Astrocyte of the cerebellum (primary cell): ENCODE results near the gene LUC7L3.

Experiments
- DNase-seq: peaks from one replicate; pipeline ENCODE4 v3.0.0-alpha.2; 2011; ENCODE audit warnings: low read depth
- H3K4me3 ChIP-seq: 2 replicates; pipeline ENCODE4 v1.5.1; 2011; ENCODE audit warnings: mild to moderate bottlenecking, low read depth, low read length, moderate library complexity
- in situ Hi-C: cut with HindIII; loops from 2 replicates; pipeline ENCODE4 v1.10.0; 2017; ENCODE audit warnings: low sequenced_read_pairs
- TF ChIP-seq, protein P1 (sequence below): IDR thresholded peaks from 2 replicates; pipeline ENCODE4 v1.5.1; 2012; ENCODE audit warnings: low read length, low read depth, moderate library complexity, mild to moderate bottlenecking; ENCODE audit errors: missing control alignments

Gene LUC7L3

DNA sequence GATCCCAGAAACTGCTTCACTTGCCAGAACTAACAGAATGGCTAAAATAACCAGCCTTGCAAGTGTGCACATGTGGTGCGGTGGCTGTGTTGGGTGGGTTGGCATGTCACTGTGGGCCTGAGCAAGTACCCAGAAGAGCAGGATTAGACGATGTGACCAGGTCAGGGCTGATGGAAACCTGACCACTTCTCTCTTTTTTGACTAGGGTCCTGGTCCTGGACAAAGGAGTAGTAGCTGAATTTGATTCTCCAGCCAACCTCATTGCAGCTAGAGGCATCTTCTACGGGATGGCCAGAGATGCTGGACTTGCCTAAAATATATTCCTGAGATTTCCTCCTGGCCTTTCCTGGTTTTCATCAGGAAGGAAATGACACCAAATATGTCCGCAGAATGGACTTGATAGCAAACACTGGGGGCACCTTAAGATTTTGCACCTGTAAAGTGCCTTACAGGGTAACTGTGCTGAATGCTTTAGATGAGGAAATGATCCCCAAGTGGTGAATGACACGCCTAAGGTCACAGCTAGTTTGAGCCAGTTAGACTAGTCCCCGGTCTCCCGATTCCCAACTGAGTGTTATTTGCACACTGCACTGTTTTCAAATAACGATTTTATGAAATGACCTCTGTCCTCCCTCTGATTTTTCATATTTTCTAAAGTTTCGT lies 28.4 kb upstream of the LUC7L3 start:
- TF ChIP-seq, protein P1, sequence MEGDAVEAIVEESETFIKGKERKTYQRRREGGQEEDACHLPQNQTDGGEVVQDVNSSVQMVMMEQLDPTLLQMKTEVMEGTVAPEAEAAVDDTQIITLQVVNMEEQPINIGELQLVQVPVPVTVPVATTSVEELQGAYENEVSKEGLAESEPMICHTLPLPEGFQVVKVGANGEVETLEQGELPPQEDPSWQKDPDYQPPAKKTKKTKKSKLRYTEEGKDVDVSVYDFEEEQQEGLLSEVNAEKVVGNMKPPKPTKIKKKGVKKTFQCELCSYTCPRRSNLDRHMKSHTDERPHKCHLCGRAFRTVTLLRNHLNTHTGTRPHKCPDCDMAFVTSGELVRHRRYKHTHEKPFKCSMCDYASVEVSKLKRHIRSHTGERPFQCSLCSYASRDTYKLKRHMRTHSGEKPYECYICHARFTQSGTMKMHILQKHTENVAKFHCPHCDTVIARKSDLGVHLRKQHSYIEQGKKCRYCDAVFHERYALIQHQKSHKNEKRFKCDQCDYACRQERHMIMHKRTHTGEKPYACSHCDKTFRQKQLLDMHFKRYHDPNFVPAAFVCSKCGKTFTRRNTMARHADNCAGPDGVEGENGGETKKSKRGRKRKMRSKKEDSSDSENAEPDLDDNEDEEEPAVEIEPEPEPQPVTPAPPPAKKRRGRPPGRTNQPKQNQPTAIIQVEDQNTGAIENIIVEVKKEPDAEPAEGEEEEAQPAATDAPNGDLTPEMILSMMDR, result no peak
- no peak for DNase-seq
- in situ Hi-C loops, result loop anchor here (5.0 kb wide), 1 partner anchor 64 kb away; no protein-coding TSS in a partner anchor
- H3K4me3 ChIP-seq, result no peak overlapping the region

DNA sequence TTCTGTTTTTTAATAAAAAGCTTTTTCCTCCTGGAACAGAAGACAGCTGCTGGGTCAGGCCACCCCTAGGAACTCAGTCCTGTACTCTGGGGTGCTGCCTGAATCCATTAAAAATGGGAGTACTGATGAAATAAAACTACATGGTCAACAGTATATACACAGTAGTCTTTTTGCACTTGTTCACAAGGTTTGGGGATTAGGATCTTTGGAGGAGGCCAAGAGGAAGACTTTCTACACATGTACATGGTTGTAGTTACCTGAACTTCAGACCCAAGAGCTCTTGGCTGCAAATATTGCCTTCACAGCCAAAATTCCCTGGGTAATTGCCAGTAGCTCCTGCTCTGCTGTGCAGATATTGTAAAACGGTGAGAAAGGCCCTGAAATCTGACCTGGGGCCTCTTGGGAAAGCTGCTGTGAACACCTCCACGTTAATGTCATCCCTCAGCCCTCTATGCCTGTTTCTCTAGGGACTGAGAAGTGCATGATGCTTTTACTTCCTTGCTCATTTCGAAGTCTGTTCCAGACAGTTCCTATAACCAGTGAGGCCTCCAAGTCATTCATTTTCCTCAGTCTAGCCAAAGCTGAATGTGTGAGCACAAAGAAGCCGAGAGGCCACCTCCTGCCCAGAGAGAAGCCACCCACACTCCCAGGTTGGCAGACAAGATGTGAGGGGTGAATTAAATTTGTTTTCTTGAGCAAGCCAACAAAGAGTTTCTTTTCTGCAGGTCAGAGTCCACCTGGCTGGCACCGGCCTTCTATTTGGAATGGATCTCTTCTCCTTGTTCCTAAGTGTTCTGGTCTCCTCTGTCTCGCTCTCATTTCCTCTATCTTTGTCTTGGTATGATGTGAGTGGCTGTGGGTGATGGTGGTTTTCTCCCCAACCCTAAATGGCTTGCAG lies 27.6 kb upstream of the LUC7L3 start:
- in situ Hi-C loops, result loop anchor here (5.0 kb wide), 1 partner anchor 64 kb away; no protein-coding TSS in a partner anchor
- TF ChIP-seq, protein P1, result no peak
- no peak overlapping the region for H3K4me3 ChIP-seq
- DNase-seq, result no peak

DNA sequence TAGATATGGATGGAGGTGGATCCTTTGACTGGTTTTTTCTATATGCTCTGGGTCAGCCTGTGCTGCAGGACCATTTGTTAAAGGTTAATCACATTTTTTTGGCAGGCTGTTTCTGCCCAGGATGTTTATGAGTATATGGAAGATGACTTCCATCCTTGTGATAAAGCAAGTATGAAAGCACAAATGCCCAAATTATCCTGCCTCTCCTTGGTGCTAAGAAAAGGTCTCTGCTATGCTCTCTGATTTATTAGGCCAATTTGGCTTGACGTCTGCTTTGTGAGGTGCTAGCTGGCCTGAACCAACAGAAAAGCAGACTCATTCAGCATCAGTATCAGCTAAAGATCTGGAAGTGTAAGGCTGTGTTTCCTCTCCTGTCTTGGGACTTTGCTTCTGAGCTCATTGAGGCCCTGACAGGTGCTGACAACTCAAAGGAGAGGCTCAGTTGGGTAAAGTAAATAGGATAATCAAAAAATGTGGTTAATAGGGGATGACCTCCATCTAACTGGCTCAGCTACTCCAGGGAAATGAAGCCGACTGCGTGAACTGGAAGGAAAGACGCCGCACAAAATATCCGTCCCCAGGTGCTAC lies 26.9 kb upstream of the LUC7L3 start:
- H3K4me3 ChIP-seq, result no peak overlapping the region
- in situ Hi-C loops, result loop anchor here (5.0 kb wide), 1 partner anchor 65 kb away; no protein-coding TSS in a partner anchor
- TF ChIP-seq, protein P1, result no peak
- no peak for DNase-seq

DNA sequence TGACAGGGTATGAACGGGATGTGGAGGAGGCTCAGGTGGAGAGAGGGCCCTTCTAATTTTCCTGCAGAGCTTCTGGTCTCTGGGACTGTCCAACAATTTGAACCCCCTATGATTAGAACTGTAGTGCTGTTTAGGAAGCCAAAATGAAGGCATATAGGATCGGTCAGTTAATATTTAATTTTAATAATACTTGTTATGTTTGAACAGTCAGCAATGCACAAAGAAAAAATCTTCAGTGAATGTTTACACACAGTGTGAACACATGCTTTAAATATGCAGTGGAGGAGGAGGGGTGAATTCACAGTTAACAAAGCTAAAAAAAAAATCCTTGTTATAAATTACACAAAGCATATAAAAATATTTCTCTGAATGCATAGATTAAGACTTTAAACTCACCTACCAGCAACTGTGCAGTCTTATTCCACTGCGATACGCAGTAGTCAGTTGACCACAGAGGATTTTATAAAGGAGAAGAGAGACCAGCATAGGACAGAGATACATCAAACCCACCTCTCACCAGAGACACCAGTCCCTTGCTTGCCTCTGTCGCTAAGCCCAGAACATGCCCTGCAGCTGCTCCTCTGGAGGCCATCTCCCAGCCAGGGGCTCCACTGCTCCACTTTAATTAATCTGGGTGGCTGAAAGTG lies 26.2 kb upstream of the LUC7L3 start:
- no peak for DNase-seq
- in situ Hi-C loops, result loop anchor here (5.0 kb wide), 1 partner anchor 66 kb away; no protein-coding TSS in a partner anchor
- H3K4me3 ChIP-seq, result no peak overlapping the region
- TF ChIP-seq, protein P1, result no peak

DNA sequence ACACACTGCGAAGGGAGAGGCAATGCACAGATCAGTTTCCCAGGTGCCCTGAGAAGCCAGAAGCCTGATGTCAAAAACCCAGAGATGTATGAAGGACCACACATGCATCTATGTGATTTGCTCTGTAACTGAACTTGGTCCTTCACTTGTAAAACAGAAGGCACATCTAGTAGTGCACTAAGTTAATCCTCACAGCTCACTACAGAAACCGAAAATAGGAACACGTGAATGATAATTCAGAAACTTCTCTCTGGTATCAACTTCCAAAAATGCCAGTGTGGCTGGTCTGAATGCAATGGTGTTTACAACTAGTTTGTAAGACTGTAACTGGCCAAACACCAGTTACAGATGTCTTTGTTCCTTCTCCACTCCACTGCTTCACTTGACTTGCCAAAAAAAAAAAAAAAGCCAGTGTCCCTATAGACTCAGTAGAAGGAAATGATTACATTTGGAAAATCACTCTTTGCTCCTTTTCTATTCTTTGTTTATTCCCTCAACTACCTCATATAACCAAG lies 23.0 kb upstream of the LUC7L3 start:
- in situ Hi-C loops, result no loop called here
- TF ChIP-seq, protein P1, result no peak
- DNase-seq, result no peak
- H3K4me3 ChIP-seq, result no peak overlapping the region

DNA sequence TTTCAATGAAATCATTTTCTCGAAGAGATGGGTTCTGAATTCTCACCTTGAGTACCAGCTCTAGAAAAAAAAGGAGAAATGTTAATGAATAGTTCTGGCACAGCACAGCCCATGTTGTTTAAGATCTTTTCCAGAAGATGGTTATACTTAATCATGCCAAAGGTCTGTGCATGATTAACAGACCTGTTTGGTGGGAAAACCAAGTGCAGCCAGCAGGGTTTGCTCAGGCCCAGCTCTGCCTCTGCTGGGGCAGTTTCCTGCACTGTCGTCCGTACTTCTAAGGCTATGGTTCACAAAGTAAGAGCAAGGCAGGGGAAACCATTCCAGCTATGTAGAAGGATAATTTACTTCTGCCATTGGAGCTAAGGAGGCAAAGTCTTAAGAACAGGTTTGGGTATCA lies 22.3 kb upstream of the LUC7L3 start:
- in situ Hi-C loops, result no loop called here
- TF ChIP-seq, protein P1, result no peak
- H3K4me3 ChIP-seq, result no peak overlapping the region
- no peak for DNase-seq
